Measurements from ENCODE around the gene EPHB1. TPM values are rescaled to one million over a fixed set of nuclear protein-coding genes. Genes with fewer than 3 reads are reported as not detected.

The EPHB1 gene
- total and polyA plus RNA-seq, 12 donors, result 0.07 to 3.4 (median 1.6) TPM

DNA sequence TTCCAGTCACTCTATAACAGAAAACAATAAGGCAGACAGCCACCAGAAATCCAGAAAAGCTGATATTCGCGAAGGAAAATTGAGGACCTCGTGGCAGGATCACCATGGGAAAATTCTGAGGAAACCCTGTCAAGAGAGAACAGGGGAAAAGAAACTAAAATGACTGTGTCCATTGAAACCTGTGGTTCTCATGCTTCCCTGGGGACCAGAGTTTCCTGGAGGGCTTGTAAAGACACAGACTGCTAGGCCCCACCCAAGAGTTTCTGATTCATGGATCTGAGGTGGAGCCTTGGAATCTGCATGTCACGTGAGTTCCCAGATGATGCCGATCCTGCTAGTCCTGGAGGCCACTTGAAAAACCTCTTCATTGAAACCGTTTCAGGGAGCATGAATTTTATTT, 420.5 kb downstream of the EPHB1 start:
- H3K36me3 ChIP-seq, result no peaks in the 10 kb centered on the region
- DNase-seq, result no peak
- TF ChIP-seq, protein P1, sequence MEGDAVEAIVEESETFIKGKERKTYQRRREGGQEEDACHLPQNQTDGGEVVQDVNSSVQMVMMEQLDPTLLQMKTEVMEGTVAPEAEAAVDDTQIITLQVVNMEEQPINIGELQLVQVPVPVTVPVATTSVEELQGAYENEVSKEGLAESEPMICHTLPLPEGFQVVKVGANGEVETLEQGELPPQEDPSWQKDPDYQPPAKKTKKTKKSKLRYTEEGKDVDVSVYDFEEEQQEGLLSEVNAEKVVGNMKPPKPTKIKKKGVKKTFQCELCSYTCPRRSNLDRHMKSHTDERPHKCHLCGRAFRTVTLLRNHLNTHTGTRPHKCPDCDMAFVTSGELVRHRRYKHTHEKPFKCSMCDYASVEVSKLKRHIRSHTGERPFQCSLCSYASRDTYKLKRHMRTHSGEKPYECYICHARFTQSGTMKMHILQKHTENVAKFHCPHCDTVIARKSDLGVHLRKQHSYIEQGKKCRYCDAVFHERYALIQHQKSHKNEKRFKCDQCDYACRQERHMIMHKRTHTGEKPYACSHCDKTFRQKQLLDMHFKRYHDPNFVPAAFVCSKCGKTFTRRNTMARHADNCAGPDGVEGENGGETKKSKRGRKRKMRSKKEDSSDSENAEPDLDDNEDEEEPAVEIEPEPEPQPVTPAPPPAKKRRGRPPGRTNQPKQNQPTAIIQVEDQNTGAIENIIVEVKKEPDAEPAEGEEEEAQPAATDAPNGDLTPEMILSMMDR (IDR thresholded peaks at IDR 0.05), result no peak
- no peak overlapping the region for H3K27ac ChIP-seq
- no peaks in the 10 kb centered on the region for H3K27me3 ChIP-seq
- peaks cover 0 to 2% (median 0%) of the 10 kb centered on the region in 9 donors for H3K4me1 ChIP-seq
- no peak overlapping the region for H3K4me3 ChIP-seq
- WGBS, 2 donors, result 84 to 85% methylated on average over 6 of the region's 6 CpGs
- intact Hi-C loops (cut with DNase I), result no loop called here
- peaks cover 0 to 11% (median 0%) of the 10 kb centered on the region in 11 donors for H3K9me3 ChIP-seq
- ATAC-seq, result peak in 2 of 8 donors; percentile 36 to 60

DNA sequence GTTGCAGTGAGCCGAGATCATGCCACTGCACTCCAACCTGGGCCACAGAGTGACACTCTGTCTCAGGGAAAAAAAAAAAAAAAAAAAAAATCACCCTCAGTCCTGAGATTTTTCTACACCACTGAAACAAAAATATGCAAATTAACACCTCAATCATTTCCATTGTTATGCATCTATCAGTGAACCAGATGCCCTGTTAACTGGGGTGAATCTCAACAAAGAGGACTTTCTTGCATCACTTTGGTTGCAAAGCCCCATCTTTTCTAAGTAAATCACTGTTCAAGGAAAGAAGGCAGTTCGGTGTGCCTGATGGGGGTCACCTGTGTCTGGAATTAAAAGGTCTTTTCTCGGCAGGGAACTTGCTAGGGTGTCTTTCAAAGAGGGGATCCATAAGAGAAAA, 421.6 kb downstream of the EPHB1 start:
- no peaks in the 10 kb centered on the region for H3K27me3 ChIP-seq
- no peak for ATAC-seq
- TF ChIP-seq, protein P1 (IDR thresholded peaks at IDR 0.05), result no peak
- no peak for DNase-seq
- H3K27ac ChIP-seq, result no peak overlapping the region
- peaks cover 0 to 11% (median 0%) of the 10 kb centered on the region in 11 donors for H3K9me3 ChIP-seq
- intact Hi-C loops (cut with DNase I), result no loop called here
- H3K4me1 ChIP-seq, result peaks cover 0 to 2% (median 0%) of the 10 kb centered on the region in 9 donors
- no peak overlapping the region for H3K4me3 ChIP-seq
- no peaks in the 10 kb centered on the region for H3K36me3 ChIP-seq
- 70 to 77% methylated on average over 3 of the region's 3 CpGs for WGBS, 2 donors

DNA sequence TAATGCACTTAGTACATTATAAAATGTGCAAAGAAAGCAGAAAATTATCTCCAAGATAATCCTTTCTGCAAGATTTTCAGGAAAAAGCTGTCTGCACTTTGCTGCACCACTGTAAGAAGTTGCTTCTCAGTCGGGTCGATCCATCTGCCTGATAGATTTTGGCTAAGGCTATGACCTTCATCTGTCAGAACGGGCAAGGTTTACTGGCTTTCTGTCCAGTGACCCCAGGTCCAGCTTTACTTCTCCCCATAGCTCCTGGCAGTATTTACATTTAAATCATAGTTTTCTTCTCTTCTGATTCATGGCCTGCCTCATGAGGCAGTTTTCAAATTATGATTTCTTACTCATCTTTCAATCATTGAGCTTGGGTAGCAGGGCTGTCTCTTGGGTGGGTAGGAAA, 422.7 kb downstream of the EPHB1 start:
- no peak for DNase-seq
- H3K36me3 ChIP-seq, result no peaks in the 10 kb centered on the region
- H3K27me3 ChIP-seq, result no peaks in the 10 kb centered on the region
- peaks cover 0 to 2% (median 0%) of the 10 kb centered on the region in 9 donors for H3K4me1 ChIP-seq
- TF ChIP-seq, protein P1 (IDR thresholded peaks at IDR 0.05), result no peak
- H3K9me3 ChIP-seq, result peaks cover 0 to 11% (median 0%) of the 10 kb centered on the region in 11 donors
- WGBS, 2 donors, result 62 to 68% methylated on average over 3 of the region's 3 CpGs
- intact Hi-C loops (cut with DNase I), result no loop called here
- no peak overlapping the region for H3K4me3 ChIP-seq
- no peak for ATAC-seq
- no peak overlapping the region for H3K27ac ChIP-seq

- H3K4me3 ChIP-seq, result no peak overlapping the region
- TF ChIP-seq, protein P1 (IDR thresholded peaks at IDR 0.05), result no peak
- intact Hi-C loops (cut with DNase I), result no loop called here
- peaks cover 0 to 2% (median 0%) of the 10 kb centered on the region in 9 donors for H3K4me1 ChIP-seq
- H3K27me3 ChIP-seq, result no peaks in the 10 kb centered on the region
- H3K27ac ChIP-seq, result no peak overlapping the region
- peak in 4 of 8 donors; percentile 56 to 75 (median 66) for ATAC-seq
- peaks cover 0 to 11% (median 0%) of the 10 kb centered on the region in 11 donors for H3K9me3 ChIP-seq
- H3K36me3 ChIP-seq, result no peaks in the 10 kb centered on the region
- peak in 1 of 2 donors; percentile 7 for DNase-seq
These were observed 423.2 kb downstream of the EPHB1 start for GRCh38 chr3:135218304-135218703.

Measured in heart right ventricle (tissue), 16 donors.